ENCODE measurements around the gene LHB.

DNA sequence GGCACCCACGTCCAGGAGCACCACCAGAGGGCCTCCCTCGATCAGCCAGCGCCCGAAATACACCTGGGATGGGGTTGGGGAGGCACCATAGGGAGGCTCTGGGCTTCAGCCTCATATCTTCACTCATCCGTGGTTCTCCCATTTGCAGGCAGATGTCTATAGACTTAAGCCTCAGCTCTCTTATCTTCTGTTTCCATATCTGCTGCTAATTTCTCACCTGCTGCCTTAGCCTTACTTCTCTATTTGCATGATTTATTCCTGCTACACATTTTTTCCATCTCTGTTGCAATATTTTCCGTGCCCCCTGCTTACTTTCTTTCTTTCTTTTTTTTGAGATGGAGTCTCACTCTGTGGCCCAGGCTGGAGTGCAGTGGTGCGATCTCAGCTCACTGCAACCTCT is 29.6 kb downstream of the LHB start:
- TF ChIP-seq POLR2AphosphoS5 (IDR thresholded peaks at IDR 0.05; ENCODE audit: low read depth, low read length) (no peak), POLR2A (IDR thresholded peaks at IDR 0.05; ENCODE audit: low read depth, low read length) (no peak), TAF1 (IDR thresholded peaks at IDR 0.05; ENCODE audit: borderline replicate concordance, low read depth, low read length) (no peak)

All from GM12892 (cell line).